GM12878 (cell line): Measurements from ENCODE around the gene ANK3.

Experiments
- BACH1 ChIP-seq: fragments of 450-650 bp; IDR thresholded peaks from 2 replicates; pipeline ENCODE4 v1.6.1; 2017; ENCODE audit warnings: mild to moderate bottlenecking, borderline replicate concordance
- CREB1 ChIP-seq: IDR thresholded peaks from 2 replicates; pipeline ENCODE4 v1.6.1; 2012; ENCODE audit warnings: low read depth, mild to moderate bottlenecking, inconsistent platforms
- FOS ChIP-seq: IDR thresholded peaks from 3 replicates; pipeline ENCODE4 v1.6.1; 2011; ENCODE audit warnings: borderline replicate concordance; ENCODE audit not compliant: insufficient read length; ENCODE audit errors: extremely low read depth
- NR2C1 ChIP-seq: fragments of 450-650 bp; IDR thresholded peaks from 2 replicates; pipeline ENCODE4 v1.6.1; 2017; ENCODE audit warnings: antibody characterized with exemption, mild to moderate bottlenecking, moderate library complexity
- POLR2A ChIP-seq: IDR thresholded peaks from 2 replicates; pipeline ENCODE4 v1.6.1; 2011; ENCODE audit warnings: low read depth, mild to moderate bottlenecking, low read length
- POLR2AphosphoS5 ChIP-seq: IDR thresholded peaks from 2 replicates; pipeline ENCODE4 v1.6.1; 2011; ENCODE audit warnings: mild to moderate bottlenecking, low read length, inconsistent platforms
- RB1 ChIP-seq: fragments of 450-650 bp; formaldehyde crosslinking; IDR thresholded peaks from 2 replicates; pipeline ENCODE4 v1.6.1; 2017; ENCODE audit warnings: mild to moderate bottlenecking, borderline replicate concordance
- SIN3A ChIP-seq: IDR thresholded peaks from 2 replicates; pipeline ENCODE4 v1.6.1; 2012; ENCODE audit warnings: low read depth, low read length, improper control_type of control experiment
- SP1 ChIP-seq: IDR thresholded peaks from one replicate; pipeline ENCODE4 v1.6.1; 2011; ENCODE audit warnings: low read depth, low read length
- TF ChIP-seq, protein P1 (sequence below), 3 experiments: IDR thresholded peaks in 2 of 3; conservative IDR thresholded peaks in 1 of 3; 2 replicates each; pipeline ENCODE4 v1.5.1; 2011; ENCODE audit warnings: low read depth in 3 of 3, low read length in 3 of 3, mild to moderate bottlenecking in 3 of 3, control low read depth in 2 of 3, moderate library complexity in 2 of 3, inconsistent platforms in 1 of 3, mixed read lengths in 1 of 3; ENCODE audit not compliant: control insufficient read depth in 2 of 3, insufficient read depth in 1 of 3; ENCODE audit errors: extremely low read depth in 1 of 3
- TF ChIP-seq, protein P2 (sequence below): IDR thresholded peaks from 2 replicates; pipeline ENCODE4 v1.6.1; 2012; ENCODE audit warnings: low read depth, low read length, improper control_type of control experiment

GRCh38 chr10:60266513-60266912, 123.2 kb downstream of the ANK3 start:
- TF ChIP-seq, protein P1, sequence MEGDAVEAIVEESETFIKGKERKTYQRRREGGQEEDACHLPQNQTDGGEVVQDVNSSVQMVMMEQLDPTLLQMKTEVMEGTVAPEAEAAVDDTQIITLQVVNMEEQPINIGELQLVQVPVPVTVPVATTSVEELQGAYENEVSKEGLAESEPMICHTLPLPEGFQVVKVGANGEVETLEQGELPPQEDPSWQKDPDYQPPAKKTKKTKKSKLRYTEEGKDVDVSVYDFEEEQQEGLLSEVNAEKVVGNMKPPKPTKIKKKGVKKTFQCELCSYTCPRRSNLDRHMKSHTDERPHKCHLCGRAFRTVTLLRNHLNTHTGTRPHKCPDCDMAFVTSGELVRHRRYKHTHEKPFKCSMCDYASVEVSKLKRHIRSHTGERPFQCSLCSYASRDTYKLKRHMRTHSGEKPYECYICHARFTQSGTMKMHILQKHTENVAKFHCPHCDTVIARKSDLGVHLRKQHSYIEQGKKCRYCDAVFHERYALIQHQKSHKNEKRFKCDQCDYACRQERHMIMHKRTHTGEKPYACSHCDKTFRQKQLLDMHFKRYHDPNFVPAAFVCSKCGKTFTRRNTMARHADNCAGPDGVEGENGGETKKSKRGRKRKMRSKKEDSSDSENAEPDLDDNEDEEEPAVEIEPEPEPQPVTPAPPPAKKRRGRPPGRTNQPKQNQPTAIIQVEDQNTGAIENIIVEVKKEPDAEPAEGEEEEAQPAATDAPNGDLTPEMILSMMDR (IDR thresholded peaks at IDR 0.05 in 2 of 3, conservative IDR thresholded peaks at IDR 0.05 in 1 of 3; ENCODE audit: control insufficient read depth in 2 of 3, extremely low read depth in 1 of 3, insufficient read depth in 1 of 3, low read depth in 3 of 3, low read length in 3 of 3): no peak
- TF ChIP-seq FOS: no peak
- TF ChIP-seq POLR2A: no peak
- no peak for TF ChIP-seq SIN3A
- no peak for TF ChIP-seq RB1
- TF ChIP-seq POLR2AphosphoS5: no peak
- no peak for TF ChIP-seq NR2C1
- no peak for TF ChIP-seq SP1
- TF ChIP-seq BACH1: no peak
- TF ChIP-seq CREB1: no peak
- TF ChIP-seq, protein P2, sequence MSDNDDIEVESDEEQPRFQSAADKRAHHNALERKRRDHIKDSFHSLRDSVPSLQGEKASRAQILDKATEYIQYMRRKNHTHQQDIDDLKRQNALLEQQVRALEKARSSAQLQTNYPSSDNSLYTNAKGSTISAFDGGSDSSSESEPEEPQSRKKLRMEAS: no peak
